ENCODE measurements around the gene ADGRV1.
"Not testable (repeated sequence)": the region's sequence is repeated elsewhere in the genome, so short reads cannot be mapped to it uniquely, and the experiment has no call there.

Gene ADGRV1

DNA sequence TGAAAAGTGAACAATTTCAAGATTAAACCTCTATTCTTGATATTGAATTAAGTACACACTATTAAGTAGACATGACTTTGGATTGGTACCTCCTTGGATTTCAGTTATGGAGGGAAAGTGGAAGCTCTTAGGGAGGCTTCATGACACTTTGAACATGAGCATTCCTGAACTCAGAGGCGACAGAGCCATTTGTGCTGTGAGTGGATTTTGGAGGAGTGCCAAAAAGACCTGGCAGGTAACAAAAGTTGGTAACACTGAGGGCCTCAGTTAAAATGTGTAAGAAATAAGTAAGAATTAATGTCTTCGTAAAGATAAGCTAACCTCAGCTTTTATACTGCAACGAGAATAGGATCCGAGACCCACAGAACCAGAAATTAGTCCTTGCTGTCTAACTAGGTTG, 467.9 kb downstream of the ADGRV1 start:
- no peak for DNase-seq (ENCODE audit: low spot score)

DNA sequence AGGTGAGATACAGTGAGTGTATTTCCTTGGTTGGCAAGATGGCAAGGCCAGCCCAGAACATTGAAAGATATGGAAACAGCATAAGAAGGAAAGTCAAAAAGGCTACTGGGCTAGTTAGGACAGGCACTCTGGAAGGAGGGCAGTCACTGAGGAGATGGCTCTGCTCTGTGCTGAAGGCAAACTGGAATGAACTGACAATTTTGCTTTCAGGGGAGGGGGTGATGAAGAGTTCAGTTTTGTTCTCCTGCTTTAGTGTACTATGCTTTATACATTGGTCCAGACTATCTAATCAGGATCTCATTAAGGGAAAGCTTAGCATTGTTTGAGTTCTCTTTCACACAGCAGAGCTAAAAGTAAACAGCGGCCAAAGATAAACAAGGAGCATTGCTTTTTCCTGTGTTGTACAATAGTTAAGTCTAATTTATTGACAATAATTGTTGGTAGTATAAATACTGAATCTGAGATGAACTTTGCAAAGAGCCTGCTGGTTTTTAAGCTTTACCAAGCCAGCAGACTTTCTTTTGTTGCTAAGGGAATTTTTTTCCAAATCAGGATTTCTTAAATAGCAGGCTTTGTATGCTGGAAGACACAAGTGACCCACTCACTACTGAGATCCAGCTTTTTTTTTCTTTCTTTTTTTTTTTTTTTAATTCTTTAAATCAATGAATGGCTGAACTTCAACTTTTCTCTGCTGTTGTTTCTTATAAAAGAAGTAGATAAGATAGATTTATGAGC, 469.0 kb downstream of the ADGRV1 start:
- DNase-seq (ENCODE audit: low spot score), result no peak

DNA sequence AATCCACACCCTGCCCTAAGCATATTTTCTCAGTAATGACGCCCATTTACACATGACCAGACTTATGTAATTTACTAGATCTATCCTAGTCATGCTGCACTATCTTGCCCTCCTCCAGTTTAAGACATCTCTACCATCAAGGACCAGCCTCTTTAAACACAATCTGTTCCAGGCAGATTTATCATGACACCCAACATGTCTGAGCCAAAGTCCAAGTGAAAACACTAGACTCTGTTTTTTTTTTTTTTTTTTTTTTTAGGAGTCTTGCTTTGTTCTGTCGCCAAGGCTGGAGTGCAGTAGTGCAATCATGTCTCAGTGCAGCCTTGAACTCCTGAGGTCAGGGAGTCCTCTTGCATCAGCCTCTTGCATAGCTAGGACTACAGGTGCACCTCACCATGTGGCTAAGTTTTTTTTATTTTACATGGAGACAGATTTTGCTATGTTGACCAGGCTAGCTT, 469.9 kb downstream of the ADGRV1 start:
- DNase-seq (ENCODE audit: low spot score), result no peak

DNA sequence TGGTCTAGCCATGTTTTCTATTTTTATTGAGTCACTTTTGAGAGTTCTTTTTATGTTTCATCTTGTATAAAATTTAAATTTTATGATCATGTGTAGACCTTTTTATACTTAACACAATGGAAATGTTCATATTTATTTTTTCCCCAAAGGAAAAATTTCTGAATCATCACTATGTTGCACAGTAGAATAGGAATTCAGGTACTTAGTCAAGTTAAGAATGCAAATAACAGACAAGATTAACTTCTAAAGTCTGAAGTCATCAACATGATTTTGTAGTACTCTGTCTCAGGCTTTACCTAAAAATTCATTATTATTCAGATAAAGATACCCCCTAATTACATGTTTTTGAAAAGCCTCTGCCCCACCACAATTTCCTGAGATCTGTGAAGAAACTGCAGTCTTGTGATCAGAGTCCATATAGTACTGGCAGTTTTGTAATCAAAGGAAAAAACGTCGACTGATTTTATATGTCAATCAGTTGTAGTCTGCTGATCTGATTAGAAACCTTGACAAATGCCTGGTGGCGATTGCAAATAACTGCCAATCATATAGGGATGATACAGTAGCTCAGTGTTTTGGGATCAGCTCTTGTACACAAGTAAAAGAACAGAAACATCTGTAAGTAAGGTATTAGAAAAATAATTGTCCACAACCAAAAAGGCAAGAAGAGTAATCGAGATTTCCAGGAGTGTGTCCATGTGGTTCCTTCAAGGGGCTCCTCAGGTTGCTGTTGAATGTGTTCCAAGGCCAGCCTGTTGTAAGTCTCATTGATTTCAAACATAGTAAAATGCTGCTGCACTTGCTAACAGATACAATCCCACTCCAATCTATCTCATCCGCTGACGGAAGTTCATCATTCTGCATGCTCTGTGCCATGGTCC, 472.2 kb downstream of the ADGRV1 start:
- no peak for DNase-seq (ENCODE audit: low spot score)

DNA sequence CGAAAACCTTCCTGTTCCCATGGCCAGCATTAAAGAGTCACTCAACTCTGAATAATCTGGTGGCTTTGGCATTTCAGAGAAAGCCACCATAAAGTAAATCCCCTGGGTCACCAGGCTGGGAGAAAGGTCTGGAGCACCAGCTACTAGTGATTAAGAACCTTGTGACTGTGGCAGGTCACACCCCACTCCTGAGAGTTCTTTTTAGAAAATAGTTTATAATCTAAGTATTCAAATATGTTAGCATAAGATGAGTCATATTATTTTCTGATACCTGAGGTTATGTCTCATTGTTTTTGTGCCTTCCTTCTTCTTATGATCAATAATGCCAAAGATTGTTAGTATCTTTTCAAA, 472.8 kb downstream of the ADGRV1 start:
- DNase-seq (ENCODE audit: low spot score), result no peak

DNA sequence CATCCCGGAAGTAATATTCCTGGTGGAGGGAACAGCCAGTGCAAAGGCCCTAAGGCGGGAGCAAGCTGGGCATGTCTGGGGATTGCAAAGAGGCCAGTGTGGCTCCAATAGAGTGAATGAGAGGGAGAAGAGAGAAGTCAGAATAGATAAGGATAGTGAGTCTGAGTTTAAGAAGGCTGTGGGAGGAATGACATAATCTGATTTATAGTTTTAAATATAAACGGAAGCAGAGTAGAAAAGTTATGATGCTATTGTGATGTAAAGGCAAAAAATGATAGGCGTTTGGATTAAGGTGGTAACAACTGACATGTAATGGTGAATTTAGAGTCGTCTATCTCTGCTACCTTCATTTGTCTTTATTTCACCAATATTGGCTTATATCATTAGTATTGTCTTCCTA, 473.5 kb downstream of the ADGRV1 start:
- DNase-seq (ENCODE audit: low spot score), result no peak

DNA sequence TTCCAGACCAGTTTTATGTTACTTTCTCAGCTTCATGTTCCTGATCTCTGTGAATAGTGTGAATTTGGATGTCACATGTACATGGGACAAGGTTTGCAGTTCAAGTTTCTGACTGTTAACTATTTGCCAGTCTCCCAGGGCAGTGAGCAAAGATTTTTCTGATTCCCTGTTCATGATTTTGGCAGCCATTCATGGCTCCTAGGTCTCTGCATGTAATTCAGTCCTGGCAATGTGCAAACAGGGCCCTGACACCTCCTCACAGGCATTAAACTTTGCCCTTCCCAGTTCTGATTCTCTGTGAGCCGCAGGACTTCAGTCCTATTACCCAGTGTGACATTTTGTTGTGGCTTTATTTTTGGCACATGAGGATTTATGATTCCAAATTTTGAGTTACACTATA, 474.8 kb downstream of the ADGRV1 start:
- no peak for DNase-seq (ENCODE audit: low spot score)

DNA sequence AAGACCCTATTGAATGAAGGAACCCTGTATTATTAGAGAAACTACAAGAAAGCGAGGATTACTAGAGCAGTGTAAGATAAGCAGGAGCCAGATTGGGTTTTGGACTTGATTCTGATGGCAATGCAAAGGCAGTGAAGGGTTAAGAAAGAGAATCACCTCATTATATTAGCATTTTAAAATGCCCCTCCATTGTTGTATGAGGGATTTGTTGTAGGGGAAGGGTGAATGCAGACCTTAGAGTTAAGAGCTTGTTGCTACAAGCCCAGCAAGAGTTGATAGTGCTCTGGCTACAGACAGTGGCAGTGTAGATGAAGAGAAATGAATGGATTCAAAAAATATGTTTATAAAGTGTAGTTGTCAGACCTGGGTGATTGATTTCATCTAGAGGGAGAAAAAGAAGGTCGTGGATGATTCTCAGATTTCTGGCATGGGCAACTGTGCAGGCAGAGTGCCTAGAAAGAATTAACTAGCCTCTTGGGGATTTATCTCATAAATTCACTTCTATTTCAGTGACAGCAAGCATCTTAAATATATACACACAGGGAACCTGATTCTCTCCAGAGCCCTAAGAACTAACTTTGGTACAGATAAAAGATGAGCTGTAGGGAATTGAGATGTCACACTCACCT, 479.7 kb downstream of the ADGRV1 start:
- no peak for DNase-seq (ENCODE audit: low spot score)

DNA sequence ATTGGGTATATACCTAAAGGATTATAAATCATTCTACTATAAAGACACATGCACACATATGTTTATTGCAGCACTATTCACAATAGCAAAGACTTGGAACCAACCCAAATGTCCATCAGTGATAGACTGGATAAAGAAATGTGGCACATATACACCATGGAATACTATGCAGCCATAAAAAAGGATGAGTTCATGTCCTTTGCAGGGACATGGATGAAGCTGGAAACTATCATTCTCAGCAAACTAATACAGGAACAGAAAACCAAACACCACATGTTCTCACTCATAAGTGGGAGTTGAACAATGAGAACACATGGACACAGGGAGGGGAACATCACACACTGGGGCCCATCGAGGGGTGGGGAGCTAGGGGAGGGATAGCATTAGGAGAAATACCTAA, 482.5 kb downstream of the ADGRV1 start:
- not testable (repeated sequence) for DNase-seq (ENCODE audit: low spot score)

DNA sequence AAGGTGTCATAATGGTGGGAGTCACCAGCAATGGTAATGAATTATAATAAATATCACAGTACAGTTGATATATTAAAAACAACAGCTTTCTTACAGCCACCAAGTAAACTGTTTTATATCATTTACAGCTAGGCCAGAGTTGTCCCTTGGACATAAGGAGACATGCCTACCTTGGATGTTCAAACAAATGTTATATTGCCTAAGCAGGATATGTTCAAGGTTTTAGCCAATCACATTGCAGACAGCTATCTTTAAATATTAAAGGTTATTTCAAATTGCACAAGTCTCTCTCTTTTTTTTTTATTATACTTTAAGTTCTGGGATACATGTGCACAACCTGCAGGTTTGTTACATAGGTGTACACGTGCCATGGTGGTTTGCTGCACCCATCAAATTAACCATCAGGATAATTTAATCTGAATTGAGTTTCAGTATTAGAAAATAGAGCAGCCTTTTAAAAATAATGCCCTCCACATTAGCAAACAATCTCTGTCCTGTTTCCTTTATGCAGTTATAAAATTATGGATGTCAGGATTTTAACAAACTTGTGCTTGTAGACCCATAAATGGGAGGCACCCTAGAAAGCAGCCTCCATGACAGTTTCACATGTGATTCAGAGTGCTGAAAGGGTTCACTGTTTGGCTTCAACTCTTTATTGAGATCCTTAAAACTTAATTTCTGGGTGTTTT, 483.8 kb downstream of the ADGRV1 start:
- DNase-seq (ENCODE audit: low spot score), result no peak

DNA sequence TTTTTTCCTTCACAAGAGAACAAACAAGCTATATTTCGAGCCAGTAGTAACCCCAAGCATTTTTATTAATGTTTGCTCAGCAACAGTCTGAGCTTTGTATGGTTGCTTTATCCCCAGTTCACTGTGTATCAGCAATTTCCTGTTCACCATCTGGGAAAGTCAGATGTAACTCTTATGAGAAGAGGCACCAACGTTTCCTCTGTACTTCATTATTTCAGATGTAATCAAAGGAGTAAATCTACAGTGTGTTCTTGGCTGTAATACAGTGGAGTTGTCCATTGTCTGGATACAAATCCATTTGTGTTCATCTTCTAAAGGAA, 484.3 kb downstream of the ADGRV1 start:
- DNase-seq (ENCODE audit: low spot score), result no peak

DNA sequence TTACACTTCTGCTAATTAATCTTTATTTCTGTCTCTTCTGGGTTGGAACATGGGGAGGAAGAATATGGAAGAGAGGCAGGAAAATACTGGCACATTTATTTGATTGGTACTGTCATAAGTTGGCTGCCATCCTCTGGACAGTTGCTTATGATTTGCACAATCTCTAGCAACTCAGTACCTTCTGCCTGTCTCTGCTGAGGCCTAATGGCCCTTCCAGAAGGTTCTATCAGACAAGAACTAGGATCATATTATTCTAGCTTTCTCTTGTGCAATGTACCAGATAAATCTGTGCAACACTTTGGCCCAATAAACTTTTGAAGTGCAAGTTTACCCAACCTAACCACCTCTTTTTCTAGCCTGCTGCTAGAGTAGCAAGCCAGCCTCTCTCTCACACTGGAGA, 489.5 kb downstream of the ADGRV1 start:
- DNase-seq (ENCODE audit: low spot score), result no peak

DNA sequence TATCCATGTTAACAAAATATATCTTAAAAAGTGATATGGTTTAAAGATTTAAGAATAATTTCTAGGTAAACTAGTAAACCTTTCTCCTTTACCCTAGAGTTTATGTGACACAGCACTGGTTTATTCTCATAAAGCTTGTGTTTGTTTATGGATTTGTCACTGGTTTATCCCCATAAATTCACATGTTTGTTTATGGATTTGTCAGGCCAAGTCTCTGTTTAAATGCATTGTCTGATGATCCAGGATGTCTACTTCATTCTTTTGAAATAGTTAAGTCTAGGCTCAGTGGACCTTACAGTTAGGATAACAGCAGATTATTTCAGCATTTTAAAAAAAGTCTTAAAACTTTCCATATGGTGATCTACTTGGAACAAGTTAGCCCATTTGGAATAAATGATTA, 490.5 kb downstream of the ADGRV1 start:
- no peak for DNase-seq (ENCODE audit: low spot score)

DNA sequence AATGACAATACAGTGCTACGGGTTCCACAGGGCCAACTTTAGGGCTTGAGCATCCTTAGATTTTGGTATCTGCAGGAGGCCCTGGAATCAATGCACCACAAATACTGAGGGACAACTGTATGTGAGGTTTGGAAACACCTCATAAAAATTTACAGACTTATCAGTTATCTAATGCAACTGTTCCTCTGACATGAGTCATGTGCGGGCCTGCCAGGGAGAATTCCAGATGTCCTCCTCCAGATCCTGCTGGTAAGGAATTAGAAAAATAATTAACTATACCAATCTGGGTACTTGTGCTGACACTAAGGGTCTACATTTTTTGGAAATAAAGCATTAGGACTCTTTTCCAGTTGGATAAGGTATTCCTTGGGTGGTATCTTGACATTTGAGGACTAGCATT, 491.2 kb downstream of the ADGRV1 start:
- DNase-seq (ENCODE audit: low spot score), result no peak

DNA sequence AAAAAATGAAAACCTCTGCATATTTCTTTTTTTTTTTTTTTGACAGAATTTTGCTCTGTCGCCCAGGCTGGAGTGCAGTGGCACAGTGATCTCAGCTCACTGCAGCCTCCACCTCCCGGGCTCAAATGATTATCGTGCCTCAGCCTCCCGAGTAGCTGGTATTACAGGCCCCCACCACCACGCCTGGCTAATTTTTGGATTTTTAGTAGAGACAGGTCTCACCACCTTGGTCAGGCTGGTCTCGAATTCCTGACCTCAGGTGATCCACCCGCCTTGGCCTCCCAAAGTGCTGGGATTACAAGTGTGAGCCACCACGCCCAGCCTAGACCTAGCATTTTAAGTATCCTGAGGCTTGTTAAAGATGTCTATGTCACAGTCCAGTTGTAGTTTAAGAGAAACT, 493.8 kb downstream of the ADGRV1 start:
- DNase-seq (ENCODE audit: low spot score), result not testable (repeated sequence)

DNA sequence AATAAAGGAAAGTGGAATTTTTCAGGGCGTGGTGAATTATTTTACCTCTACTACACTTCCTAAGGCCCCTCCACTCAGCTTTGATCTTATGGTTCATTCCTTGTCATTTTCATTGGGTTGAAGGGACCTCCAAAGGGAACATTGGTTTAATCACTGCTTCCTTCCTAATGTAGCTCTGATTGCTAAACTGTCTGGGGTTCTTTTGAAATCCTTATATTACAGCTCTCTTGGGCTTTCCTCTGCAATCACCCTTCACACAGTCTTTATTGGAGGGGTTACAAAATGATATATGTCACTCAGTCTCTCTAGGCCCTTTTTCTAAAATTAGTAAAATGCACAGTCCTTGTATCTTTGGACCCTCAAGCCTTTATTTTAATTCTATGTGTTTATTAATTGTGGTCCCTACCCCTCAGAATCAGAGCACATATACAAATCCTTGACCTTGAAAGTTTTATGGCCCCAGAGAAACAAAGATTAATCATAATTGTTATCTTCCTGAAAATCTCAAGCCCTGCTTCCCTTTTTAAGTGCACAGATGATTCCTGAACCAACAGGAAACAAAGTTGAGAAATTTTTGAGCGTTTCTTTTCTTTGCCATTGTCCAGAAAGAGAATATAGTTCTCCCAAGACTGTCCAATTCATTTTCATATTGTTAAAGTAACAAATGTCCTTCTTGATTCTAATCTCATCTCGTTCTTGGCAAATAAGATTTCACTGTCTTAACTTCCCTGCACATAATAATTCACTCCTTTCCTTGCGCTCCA, 494.6 kb downstream of the ADGRV1 start:
- no peak for DNase-seq (ENCODE audit: low spot score)

DNA sequence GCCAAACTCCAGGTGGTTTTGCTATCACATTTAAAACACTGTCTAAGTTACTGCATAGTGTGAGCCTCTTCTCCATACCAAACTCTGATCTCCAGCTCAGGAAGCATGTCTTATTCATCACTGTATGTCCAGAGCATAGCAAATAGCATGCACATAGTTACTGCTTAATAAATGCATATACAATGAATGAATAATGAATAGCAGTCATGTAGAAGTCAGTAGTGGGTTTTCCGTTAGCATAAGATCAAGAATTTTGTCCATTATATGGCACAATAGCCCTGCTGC, 495.1 kb downstream of the ADGRV1 start:
- DNase-seq (ENCODE audit: low spot score), result no peak

DNA sequence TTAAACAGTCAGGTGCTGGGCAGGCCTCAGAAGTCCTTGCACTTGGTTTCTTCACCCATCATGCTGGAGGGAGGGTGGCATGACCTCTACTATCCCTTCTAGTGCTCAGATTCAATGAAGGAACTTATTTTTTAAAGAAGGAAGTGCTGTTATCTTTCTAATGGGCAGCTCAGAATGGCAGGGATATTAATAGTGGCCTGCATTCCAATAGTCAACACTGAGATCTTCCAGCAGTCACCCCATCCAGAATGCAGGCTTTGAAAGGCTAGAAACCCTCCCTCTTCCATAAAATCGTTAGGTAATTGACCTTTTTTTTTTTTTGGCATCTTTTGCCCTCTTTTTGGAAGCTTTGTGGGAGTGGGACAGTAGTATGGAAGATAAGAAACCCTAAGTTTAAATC, 499.6 kb downstream of the ADGRV1 start:
- DNase-seq (ENCODE audit: low spot score), result no peak

DNA sequence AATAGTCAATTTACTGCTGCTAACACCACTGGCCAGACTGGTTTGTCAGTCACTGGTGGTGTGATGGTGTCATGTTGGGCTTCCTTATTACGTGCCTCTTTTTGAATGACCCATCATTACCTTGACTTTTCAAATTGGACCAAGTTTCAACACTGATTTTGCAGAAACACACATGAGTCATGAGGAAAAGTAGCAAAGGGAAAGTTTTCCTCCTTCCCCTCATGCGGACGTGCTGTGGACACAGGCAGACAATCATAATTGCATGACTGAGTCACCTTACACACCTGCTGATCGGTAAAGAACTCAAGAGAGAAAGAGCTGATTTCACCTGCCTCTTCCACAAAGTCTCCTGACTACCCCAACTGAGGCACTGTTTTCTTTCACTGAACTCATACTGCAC, 500.0 kb downstream of the ADGRV1 start:
- DNase-seq (ENCODE audit: low spot score), result no peak

DNA sequence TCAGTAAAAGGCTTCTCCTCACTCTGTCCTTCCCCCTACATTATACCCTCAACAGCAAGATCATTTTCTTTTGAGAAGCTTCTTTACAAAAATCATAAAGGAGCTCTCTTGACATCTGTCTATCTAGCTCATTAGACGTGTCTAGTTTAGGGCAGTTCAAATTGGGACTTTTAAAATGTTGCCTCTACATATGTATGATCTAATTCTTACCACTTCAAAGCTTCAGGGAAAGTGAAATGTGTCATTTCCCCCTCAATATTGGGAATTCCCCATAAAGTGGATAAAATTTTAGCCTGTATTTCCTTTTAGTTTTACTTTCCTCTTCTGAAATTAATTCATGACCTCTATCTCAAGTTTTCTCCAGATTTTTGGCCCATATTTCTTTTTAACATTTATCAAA, 500.8 kb downstream of the ADGRV1 start:
- DNase-seq (ENCODE audit: low spot score), result no peak

DNA sequence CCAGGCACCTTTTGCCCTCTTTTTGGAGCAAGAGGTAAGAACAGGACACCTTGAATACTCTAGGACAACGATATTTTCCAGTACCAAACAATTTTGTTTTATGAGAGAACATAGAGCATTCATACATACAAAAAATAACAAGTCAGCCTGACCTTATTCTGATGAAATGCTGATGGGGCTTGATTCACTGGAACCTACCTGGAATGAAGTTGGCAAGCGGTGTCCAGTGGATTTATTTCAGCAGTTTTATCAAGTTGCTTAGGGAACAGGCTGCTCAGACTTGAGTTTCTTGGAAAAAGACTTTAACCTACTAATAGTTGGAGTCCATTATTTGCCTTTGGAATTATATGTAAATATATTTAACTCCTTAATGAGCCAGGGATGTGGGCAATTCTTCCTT, 502.5 kb downstream of the ADGRV1 start:
- no peak for DNase-seq (ENCODE audit: low spot score)

DNA sequence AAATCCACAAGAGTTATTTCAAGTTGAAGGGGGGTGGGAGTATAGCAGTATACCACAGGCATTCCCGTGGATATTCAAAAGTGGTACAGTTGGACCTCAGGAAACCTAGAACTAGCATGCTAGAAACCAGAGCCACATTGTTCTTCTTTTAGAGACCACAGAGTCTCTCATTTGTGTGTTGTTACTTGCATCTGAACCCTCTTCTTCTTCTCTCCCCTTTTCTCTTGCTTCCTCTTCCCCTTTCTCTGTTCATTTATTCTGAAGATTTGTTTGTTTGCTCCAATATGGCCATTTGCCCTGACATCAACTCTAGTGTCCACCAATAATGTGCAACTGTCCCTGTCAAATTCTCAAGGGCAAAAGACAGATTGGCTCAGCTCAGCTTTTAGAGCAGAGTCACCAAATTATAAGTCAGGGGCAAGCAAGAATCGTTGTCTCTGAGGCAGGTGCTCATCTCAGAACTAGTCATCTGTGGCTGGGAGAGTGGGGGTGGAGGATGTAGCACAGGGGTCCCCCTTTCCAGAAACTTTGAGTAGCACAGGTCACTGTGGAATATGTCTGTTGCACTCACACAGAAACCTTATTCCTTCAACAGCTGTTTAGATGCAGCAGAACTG, 503.5 kb downstream of the ADGRV1 start:
- no peak for DNase-seq (ENCODE audit: low spot score)

All from LoVo (cell line).